A673 (cell line): ENCODE results near the gene EVA1A. TPM values are rescaled to one million over a fixed set of nuclear protein-coding genes. Genes with fewer than 3 reads are reported as not detected.

Experiments used
- BruUV-seq: library from RNA; stranded (reverse); fragments of 400-500 nt; replicated peaks from 2 replicates; lab custom pipeline; 2021; lab: Mats Ljungman, UMichigan
- CTCF ChIA-PET: fragments of 300-600 bp; sonication (Branson Sonifier 250); formaldehyde crosslinking; loops from one replicate; lab custom pipeline; 2022; ENCODE audit warnings: antibody characterized with exemption; lab: Charles Lee
- POLR2A ChIA-PET: fragments of 300-600 bp; sonication (Branson Sonifier 250); formaldehyde crosslinking; loops from one replicate; lab custom pipeline; 2022; ENCODE audit warnings: antibody characterized with exemption; ENCODE audit not compliant: low non-redundant PET; lab: Charles Lee
- DNase-seq: peaks from one replicate; pipeline ENCODE4 v3.0.0-alpha.2; 2015; ENCODE audit warnings: low spot score
- H3K27ac ChIP-seq: fragments of 200-600 bp; sonication (generic); 2 replicates; pipeline ENCODE4 v1.5.1; 2016; ENCODE audit warnings: mixed run types, low read depth, mild to moderate bottlenecking, mixed read lengths, antibody characterized with exemption, low read length; ENCODE audit not compliant: poor library complexity, severe bottlenecking
- H3K27me3 ChIP-seq: fragments of 200-600 bp; sonication (generic); replicated peaks from 2 replicates; pipeline ENCODE4 v1.6.1; 2017; ENCODE audit warnings: mixed run types, low read depth, mild to moderate bottlenecking, mixed read lengths, antibody characterized with exemption, low read length; ENCODE audit not compliant: insufficient read depth, poor library complexity
- H3K36me3 ChIP-seq: fragments of 200-600 bp; sonication (generic); 2 replicates; pipeline ENCODE4 v1.6.1; 2016; ENCODE audit warnings: mixed run types, mild to moderate bottlenecking, mixed read lengths, antibody characterized with exemption, low read length; ENCODE audit not compliant: insufficient read depth, poor library complexity, severe bottlenecking
- H3K4me1 ChIP-seq: fragments of 200-600 bp; sonication (generic); 2 replicates; pipeline ENCODE4 v1.6.1; 2017; ENCODE audit warnings: mixed run types, mild to moderate bottlenecking, mixed read lengths, antibody characterized with exemption, low read length; ENCODE audit not compliant: insufficient read depth, poor library complexity, severe bottlenecking
- H3K4me3 ChIP-seq: fragments of 200-600 bp; sonication (generic); 2 replicates; pipeline ENCODE4 v1.5.1; 2016; ENCODE audit warnings: low read depth, mixed run types, mild to moderate bottlenecking, mixed read lengths, low read length; ENCODE audit not compliant: poor library complexity, severe bottlenecking
- H3K9me3 ChIP-seq: fragments of 200-600 bp; sonication (generic); 2 replicates; pipeline ENCODE4 v1.6.1; 2016; ENCODE audit warnings: mixed run types, low read depth, mild to moderate bottlenecking, mixed read lengths, antibody characterized with exemption, low read length; ENCODE audit not compliant: poor library complexity, severe bottlenecking
- EZH2 ChIP-seq: fragments of 200-600 bp; sonication (generic); IDR thresholded peaks from 2 replicates; pipeline ENCODE4 v1.6.1; 2017; ENCODE audit warnings: borderline replicate concordance, low read depth, mild to moderate bottlenecking, mixed read lengths, antibody characterized with exemption, low read length; ENCODE audit not compliant: poor library complexity, severe bottlenecking
- intact Hi-C: fragments of 100-400 bp; cut with micrococcal nuclease; formaldehyde crosslinking; loops from one replicate; pipeline ENCODE4 v1.10.0; 2022; ENCODE audit not compliant: unreplicated experiment
- total RNA-seq: library from RNA; stranded (reverse); gene quantifications from 2 replicates; pipeline ENCODE4 v1.2.3, GENCODE V29; 2021
- TF ChIP-seq, protein P1 (sequence below): fragments of 300-800, 200-600 bp; sonication (generic); conservative IDR thresholded peaks from 2 replicates; pipeline ENCODE4 v1.5.1; 2017; ENCODE audit warnings: low read depth, mild to moderate bottlenecking, antibody characterized with exemption, low read length, moderate library complexity, mixed read lengths

EVA1A gene
- total RNA-seq, 1 experiment from 2014 or later = 4.3 TPM

DNA sequence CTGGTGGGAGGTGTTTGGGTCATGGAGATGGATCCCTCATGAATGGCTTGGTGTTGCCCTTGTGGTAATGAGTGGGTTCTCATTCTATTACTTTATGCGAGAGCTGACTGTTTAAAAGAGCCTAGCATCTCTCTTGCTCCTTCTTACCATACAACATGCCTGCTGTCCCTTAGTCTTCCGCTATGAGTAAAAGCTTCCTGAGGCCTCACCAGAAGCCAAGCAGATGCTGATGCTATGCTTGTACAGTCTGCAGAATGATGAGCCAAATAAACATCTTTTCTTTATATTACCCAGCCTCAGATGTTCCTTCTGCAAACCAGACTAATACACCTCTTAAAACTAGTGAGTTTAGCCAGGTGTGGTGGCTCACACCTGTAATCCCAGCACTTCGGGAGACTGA is 23.1 kb downstream of the EVA1A start:
- Histone ChIP-seq H3K27me3 (no peaks in the 10 kb centered on the region), H3K4me1 (no peaks in the 10 kb centered on the region), H3K27ac (no peak overlapping the region), H3K9me3 (no peaks in the 10 kb centered on the region), H3K36me3 (no peaks in the 10 kb centered on the region), H3K4me3 (no peak overlapping the region)
- DNase-seq = no peak
- intact Hi-C loops = no loop called here
- no TSS peak for BruUV-seq
- ChIA-PET CTCF (no interaction called here), POLR2A (no interaction called here)
- TF ChIP-seq, protein P1, sequence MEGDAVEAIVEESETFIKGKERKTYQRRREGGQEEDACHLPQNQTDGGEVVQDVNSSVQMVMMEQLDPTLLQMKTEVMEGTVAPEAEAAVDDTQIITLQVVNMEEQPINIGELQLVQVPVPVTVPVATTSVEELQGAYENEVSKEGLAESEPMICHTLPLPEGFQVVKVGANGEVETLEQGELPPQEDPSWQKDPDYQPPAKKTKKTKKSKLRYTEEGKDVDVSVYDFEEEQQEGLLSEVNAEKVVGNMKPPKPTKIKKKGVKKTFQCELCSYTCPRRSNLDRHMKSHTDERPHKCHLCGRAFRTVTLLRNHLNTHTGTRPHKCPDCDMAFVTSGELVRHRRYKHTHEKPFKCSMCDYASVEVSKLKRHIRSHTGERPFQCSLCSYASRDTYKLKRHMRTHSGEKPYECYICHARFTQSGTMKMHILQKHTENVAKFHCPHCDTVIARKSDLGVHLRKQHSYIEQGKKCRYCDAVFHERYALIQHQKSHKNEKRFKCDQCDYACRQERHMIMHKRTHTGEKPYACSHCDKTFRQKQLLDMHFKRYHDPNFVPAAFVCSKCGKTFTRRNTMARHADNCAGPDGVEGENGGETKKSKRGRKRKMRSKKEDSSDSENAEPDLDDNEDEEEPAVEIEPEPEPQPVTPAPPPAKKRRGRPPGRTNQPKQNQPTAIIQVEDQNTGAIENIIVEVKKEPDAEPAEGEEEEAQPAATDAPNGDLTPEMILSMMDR = no peak

DNA sequence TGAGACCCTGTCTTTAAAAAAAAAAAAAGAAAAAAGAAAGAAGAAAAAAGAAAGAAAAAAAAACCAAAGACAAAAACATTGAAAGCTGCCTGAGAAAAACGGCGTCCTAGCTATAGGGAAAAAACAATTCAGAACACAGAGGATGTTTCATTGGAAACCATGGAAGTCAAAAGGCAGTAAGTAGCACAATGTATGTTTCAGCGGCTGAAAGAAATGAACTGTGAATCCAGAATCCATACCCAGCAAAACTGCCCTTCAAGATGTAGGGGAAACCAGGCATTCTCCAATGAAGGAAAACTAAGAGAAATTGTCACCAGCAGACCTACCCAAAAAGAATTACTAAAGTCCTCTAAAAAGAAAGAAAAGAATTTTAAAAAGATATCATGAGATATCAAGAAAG is 27.6 kb downstream of the EVA1A start:
- CTCF ChIA-PET = no interaction called here
- H3K36me3 ChIP-seq = no peaks in the 10 kb centered on the region
- H3K9me3 ChIP-seq = no peaks in the 10 kb centered on the region
- DNase-seq = no peak
- H3K27ac ChIP-seq = no peak overlapping the region
- TF ChIP-seq EZH2 = no peak
- TF ChIP-seq, protein P1 = no peak
- H3K4me3 ChIP-seq = no peak overlapping the region
- intact Hi-C loops = no loop called here
- H3K27me3 ChIP-seq = no peaks in the 10 kb centered on the region
- H3K4me1 ChIP-seq = no peaks in the 10 kb centered on the region
- no TSS peak for BruUV-seq
- POLR2A ChIA-PET = no interaction called here

DNA sequence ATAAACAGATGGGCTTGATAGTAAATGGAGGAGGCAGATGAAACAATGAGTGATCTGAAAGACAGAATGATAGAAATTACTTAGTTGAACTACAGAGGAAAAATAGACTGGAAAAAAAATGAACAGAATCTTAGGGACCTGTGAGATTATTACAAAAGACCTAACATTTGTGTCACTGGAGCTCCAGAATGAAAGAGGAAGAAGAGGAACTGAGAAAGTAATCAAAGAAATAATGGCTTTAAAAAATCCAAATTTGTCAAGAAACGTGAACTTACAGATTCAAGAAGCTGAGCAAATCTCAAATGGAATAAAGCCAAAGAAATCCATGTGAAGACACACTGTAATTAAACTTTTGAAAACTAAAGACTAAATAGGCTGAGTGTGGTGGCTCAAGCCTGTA is 28.3 kb downstream of the EVA1A start:
- Histone ChIP-seq H3K4me1 (no peaks in the 10 kb centered on the region), H3K9me3 (no peaks in the 10 kb centered on the region), H3K27me3 (no peaks in the 10 kb centered on the region), H3K27ac (no peak overlapping the region), H3K36me3 (no peaks in the 10 kb centered on the region), H3K4me3 (no peak overlapping the region)
- CTCF ChIA-PET = no interaction called here
- TF ChIP-seq EZH2 = no peak
- TF ChIP-seq, protein P1 = no peak
- POLR2A ChIA-PET = no interaction called here
- no peak for DNase-seq
- intact Hi-C loops = no loop called here
- no TSS peak for BruUV-seq
